ENCODE measurements around the gene MYBPH.

Gene MYBPH

DNA sequence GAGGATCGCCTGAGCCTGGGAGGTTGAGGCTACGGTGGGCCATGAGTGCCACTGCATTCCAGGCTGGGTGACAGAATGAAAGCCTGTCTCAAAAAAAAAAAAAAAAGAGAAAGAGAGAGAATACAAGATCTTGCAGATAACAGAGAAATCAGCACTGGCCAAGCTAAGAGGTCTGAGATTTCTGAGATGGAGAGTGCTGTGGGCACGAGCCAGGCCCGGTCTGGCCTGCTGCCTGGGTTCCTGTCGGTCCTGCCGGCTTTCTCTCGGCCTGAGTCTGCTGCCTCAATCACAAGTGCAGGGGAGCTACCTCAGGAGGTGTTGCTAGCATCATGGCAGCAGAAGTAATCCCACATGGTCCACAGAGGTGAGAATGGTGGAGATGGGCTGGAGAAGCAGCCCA, 29.1 kb downstream of the MYBPH start:
- DNase-seq, result no peak

GRCh38 chr1:203146042-203146369, 29.6 kb downstream of the MYBPH start:
- no peak for DNase-seq

DNA sequence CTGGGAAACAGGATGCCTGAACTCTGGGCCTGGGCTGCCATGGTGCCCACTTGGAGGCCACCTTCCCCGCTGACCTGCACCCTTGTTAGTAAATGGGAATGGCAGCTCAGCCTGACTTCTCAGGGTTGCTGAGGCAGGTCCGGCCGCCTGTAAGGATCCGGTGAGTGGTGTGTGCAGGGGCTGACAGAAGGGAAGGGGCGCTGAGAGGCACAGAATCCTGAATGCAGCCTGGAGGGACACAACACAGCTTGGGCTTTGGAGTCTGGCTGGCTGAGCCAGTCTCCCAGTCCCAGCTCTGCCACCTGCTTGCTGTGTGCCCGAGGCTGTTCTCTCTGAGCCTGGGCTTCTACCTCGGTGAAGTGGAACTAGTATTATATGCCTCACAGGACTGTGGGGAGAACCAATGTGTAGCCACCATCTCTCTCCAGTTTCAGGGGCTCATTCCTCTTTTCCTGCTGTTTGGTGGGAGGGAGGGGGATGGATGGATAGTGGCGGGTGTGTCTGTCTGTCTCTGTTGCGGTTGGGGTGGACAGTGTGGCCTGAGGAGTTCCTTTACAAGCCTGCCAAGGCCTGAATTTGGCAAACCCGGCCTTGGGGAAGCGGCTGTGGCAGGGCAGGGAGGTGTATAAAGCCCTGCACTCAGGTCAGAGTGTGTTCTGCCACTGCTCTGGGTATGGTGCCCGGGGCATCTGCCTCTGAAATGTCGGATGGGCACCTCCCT, 30.1 kb downstream of the MYBPH start:
- no peak for DNase-seq

DNA sequence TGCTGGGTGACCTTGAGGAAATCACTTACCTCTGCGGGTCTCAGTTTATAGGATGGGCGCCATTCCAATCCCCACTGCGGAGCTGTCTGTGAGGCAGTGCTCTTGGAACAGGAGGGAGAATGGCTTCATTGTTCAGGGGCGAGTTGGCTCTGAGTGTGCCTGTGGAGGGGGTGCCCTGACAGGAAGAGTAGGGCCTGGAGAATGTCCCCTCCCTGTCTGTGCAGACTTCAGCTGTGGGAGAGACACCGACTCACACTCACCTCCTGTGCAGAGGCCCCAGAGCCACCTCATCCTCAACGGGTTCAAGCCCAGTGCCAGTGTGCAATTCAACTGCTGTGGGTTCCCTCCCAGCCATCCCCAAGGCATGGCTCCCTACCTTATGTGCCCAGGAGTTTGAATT, 31.0 kb downstream of the MYBPH start:
- no peak for DNase-seq

GRCh38 chr1:203143641-203144040, 32.0 kb downstream of the MYBPH start:
- no peak for DNase-seq

GRCh38 chr1:203142684-203143408, 32.8 kb downstream of the MYBPH start:
- DNase-seq, result peak; percentile 72

GRCh38 chr1:203142124-203142523, 33.5 kb downstream of the MYBPH start:
- DNase-seq, result no peak

GRCh38 chr1:203140743-203141520, 34.7 kb downstream of the MYBPH start:
- no peak for DNase-seq

DNA sequence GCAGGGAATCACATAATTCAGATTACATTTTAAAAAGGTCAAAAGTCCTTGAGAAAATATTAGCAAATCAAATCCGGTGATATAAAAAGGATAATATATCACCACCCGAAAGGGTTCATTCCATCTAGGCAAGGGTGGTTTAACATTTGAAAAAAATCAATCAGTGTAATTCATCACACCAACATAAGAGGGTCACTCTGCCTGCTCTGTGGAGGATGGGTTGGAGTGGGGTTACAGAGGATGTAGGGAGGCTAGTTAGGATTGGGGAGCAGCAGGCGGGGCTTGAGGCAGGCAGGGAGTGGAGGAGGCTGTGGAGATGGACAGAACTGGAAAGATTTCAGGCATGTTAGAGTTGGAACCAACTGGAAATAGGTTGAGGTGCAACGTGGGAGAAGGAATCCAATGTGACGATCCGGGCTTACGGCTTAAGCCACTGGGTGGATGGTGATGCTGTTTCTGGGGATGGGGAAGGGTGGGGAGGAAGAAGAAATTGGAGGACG, 35.6 kb downstream of the MYBPH start:
- no peak for DNase-seq

GRCh38 chr1:203138066-203138465, 37.6 kb downstream of the MYBPH start:
- DNase-seq, result no peak

DNA sequence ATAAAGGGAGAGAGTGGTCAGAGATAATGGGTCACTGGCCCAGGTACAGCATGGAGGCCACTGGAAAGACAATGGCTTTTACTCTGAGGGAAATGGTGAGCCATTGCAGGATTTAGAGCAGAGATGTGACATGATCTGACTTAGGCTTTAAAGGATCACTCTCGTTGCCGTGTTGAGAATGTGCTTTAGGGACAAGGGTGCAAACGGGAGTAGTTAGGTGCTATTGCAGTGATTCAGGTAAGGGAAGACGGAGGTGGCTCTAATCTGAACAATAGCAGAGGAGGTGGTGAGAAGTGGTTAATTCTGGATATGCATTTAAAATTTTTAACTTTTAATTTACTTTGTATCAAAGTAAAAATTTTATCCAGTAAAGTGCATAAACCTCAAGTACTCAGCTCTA, 38.3 kb downstream of the MYBPH start:
- DNase-seq, result no peak

DNA sequence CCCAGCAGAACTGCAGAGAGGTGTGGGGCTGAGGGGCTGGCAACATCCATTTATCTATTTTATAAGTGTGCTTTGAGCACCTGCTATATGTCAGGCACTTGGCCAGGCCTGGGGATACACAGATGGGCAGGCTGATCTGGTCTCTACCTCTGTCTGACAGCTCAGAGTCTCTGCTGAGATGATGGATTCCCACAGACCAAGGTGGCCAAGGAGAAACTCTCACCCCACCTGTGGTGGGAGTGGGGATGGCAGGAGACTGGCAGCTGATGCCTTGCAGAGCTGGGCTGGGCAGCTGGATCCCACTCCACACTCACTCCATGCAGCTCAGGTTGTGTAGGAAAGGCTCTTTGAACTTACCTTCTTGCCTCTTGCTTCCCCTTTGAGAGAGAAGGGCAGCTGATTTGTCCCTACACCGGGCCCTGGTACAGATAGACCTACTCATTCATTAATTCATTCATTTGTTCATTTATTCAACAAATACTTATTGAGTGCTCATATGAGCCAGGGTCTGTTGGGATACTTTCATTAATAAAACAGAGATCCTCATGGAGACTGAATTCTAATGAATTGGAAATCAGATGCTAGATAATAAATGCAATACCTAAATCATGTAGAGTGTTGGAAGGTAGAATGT, 39.1 kb downstream of the MYBPH start:
- DNase-seq, result no peak

DNA sequence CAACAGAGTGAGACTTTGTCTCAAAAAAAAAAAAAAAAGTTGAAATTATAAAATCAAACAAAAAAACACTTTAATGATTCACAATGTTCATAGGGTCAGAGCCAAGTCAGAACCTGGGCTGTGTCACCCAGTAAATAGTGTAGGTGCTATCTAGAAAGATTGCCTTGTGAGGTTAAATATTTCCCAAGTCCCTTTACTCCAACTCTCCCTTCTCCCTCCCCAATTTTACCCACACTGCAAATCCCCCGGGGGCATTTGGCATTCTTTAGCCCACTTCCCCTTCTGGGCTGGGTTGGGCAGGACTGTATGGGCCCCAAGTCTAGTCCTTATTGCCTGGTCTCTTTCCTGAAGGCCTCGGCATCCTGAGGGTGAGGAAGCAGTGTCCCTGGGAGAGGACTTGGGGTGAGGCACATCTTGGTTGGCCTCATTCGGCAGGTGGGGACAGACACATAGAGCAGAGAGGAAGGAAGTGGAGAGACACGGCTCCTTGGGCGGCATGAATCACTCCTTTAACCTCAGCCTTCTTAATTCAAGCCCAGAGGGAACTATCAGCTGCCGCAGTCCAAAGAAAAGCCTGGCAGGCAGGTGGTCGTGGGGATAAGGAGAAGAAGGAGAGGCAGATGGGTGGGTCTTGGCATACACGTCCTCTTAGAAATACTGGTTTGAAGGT, 39.9 kb downstream of the MYBPH start:
- DNase-seq, result no peak

GRCh38 chr1:203133970-203134725, 41.5 kb downstream of the MYBPH start:
- no peak for DNase-seq

DNA sequence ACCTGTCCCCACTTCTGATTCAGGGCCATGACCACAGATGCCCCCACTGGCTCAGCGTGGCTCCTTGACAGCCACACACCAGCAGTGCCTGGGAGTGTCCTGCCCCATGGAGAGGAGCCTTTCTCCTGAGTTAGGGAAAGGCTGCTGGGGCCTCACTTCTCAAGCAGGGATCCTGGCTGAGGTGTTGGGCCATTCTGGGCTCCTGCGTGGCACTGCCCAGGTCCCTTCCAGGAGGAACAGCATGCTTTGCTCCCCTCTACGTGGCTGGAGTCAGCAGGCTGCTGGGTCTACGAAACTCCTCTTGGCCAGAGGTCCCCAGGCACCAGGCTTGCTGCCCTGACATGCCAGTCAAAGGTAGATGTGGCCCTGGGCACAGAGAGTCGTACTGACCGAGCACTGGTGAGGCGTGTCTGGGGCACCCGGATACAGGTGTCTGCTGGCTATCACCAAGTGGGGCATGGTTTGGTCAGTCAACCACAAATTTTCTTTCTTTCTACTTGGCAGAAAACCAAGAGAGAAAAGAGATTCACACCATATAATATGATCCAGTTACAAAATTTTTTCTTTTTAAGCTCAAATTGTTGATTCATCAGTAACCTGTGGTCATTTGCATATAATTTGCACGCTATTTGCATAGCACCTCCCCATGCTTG, 44.0 kb downstream of the MYBPH start:
- no peak for DNase-seq

GRCh38 chr1:203130358-203130985, 45.2 kb downstream of the MYBPH start:
- peak; percentile 48 for DNase-seq

GRCh38 chr1:203129501-203130231, 46.0 kb downstream of the MYBPH start:
- DNase-seq, result peak; percentile 48

- no peak for DNase-seq
Observed at GRCh38 chr1:203128716-203129500, 46.7 kb downstream of the MYBPH start.

GRCh38 chr1:203128431-203128715, 47.3 kb downstream of the MYBPH start:
- no peak for DNase-seq

Data from NCI-H1105 treated with DMSO at 0.1 percent for 48 hours (cell line).